GM12872 (cell line): ENCODE results near the gene DHRS7C.
A peak's percentile ranks its signal among the peaks of the same experiment; 100 is the strongest.

Experiments
- TF ChIP-seq, protein P1 (sequence below): IDR thresholded peaks from 3 replicates; pipeline ENCODE4 v1.5.1; 2011; ENCODE audit warnings: low read depth, mild to moderate bottlenecking, low read length, moderate library complexity; ENCODE audit not compliant: insufficient read depth

The DHRS7C gene

GRCh38 chr17:9828296-9829295 is 37.2 kb upstream of the DHRS7C start:
- TF ChIP-seq, protein P1, sequence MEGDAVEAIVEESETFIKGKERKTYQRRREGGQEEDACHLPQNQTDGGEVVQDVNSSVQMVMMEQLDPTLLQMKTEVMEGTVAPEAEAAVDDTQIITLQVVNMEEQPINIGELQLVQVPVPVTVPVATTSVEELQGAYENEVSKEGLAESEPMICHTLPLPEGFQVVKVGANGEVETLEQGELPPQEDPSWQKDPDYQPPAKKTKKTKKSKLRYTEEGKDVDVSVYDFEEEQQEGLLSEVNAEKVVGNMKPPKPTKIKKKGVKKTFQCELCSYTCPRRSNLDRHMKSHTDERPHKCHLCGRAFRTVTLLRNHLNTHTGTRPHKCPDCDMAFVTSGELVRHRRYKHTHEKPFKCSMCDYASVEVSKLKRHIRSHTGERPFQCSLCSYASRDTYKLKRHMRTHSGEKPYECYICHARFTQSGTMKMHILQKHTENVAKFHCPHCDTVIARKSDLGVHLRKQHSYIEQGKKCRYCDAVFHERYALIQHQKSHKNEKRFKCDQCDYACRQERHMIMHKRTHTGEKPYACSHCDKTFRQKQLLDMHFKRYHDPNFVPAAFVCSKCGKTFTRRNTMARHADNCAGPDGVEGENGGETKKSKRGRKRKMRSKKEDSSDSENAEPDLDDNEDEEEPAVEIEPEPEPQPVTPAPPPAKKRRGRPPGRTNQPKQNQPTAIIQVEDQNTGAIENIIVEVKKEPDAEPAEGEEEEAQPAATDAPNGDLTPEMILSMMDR = no peak

DNA sequence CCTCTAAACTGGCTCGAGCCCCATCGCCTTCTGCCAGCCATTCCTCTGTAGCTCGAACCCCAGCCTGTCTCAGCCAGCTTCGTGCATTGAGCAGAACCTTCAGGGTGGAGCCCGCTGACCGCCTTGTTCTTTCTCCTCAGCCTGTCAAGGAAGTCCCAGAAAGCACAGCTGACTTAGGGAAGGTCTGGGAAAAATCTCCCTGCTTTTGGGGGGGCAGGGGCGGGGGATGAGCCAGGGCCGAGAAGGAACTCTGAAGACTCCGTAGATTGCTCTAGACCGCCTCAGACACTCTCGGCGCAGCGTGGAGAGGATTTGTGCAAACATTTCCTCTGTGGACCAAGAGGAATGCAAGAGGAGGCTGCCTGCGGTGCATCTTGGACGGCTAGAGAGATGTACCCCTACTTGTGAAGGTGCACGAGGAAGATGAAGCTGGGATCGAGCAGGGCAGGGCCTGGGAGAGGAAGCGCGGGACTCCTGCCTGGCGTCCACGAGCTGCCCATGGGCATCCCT is 34.3 kb upstream of the DHRS7C start, which contains the start of gene GLP2R:
Gene GLP2R (plus strand): TSS at position 284 of the 510 bp plus-strand sequence. CDS start 140 bp downstream, at position 424.
- TF ChIP-seq, protein P1 = no peak

GRCh38 chr17:9824797-9825338 is 33.5 kb upstream of the DHRS7C start:
- TF ChIP-seq, protein P1 = no peak

- TF ChIP-seq, protein P1 = peak; percentile 35; the same call in 2 of the 3 replicates
Observed at GRCh38 chr17:9824094-9824493, 32.7 kb upstream of the DHRS7C start.

DNA sequence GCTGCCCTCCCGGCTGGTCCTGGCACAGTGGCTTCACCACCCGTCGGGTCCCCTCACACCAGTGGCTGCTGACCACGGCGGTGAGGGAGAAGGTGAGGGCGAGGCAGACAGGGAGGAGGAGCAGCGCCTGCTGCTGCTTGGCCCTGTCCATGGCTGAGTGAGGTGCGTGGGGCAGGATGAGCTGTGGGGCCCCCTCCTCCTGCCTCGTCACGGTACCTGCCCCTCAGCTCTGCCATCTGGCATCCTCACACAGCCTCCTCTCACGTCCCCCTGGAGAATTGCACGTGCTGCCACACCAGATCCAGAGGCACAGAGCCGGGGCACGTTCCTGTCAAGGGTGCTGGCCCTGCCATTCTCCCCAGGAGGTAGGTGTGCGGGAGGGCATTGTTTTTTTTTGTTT is 30.5 kb upstream of the DHRS7C start, which contains the start of gene GSG1L2:
Gene GSG1L2 (minus strand): TSS at position 159 of the 400 bp plus-strand sequence. CDS start 8 bp downstream, at position 151.
- TF ChIP-seq, protein P1 = no peak

DNA sequence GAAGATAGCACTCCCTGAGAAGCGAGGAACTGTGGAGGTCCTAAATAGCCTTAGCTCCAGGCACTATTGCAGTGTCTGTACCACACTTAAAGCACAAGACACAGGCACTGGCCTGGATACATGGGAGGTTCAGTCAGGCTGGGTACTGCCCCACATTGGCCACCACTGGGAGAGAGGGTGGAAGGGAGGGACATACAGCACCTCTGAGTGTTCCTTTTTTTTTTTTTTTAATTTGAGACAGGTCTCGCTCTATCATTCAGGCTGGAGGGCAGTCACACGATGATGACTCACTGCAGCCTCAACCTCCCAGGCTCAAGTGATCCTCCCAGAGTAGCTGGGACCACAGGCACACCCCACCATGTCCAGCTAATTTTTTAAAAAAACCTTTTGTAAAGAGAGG is 29.1 kb upstream of the DHRS7C start:
- TF ChIP-seq, protein P1 = no peak

- TF ChIP-seq, protein P1 = no peak
Observed at GRCh38 chr17:9818760-9819159, 27.4 kb upstream of the DHRS7C start.
